ENCODE results near the gene FLNC. TPM values are rescaled to one million over a fixed set of nuclear protein-coding genes. Genes with fewer than 3 reads are reported as not detected.

FLNC gene
- total and polyA plus RNA-seq, 3 donors from 2014 or later, result 8.8 to 21.4 (median 14.4) TPM

DNA sequence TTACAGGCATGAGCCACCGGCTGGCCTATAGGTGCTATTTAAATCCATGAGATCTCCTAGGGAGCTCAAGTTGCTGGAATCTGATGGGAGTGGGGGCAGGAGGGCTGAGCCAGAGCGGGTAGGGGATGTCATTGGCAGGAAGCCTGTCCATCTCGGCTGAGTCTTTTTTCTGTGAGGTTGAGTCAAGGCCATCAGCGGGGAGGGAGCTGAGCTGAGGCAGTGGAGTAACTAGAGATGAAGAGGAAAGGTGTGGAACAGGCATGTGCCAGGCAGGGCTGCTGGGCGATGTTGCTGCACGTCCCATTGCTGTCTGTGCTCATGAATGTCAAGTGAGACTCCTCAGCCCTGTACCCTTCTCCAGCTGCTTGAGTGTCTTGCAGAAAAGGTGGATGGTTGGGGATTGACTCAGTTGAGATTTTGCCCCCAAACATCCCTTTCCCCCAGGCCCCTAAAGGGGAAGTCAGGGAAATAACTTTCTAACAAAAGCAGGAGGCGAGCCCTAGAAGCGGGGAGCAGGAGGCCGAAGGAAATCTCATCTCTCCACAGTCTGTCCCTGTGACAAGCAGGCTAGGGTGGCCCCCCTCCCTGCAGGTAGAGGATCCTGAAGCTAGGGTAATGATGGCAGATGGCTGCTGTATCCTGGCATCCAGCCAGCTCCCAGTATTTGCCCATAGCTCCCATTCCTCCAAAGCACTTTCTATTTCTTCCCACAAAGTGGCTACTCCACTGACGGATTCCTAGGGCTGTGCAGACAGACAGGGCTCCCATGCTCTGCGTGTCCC is 37.8 kb downstream of the FLNC start:
- TF ChIP-seq POLR2A (IDR thresholded peaks at IDR 0.05), result no peak
- no peak for TF ChIP-seq CTCF (IDR thresholded peaks at IDR 0.05)
- H3K4me1 ChIP-seq, result peaks cover 14% of the 10 kb centered on the region
- 68 to 73% methylated on average over 10 to 11 of the region's 11 CpGs for WGBS, 2 donors
- intact Hi-C loops (cut with DNase I; ENCODE audit: low total_unique reads), result no loop called here
- H3K36me3 ChIP-seq (ENCODE audit: low read depth, missing control alignments), result no peaks in the 10 kb centered on the region
- no peak overlapping the region for H3K27ac ChIP-seq
- DNase-seq, result no peak
- H3K4me3 ChIP-seq, result no peak overlapping the region
- H3K9me3 ChIP-seq, result no peaks in the 10 kb centered on the region
- H3K27me3 ChIP-seq, result no peaks in the 10 kb centered on the region

- H3K27ac ChIP-seq, result no peak overlapping the region
- 25 to 45% methylated on average over 10 to 13 of the region's 13 CpGs for WGBS, 2 donors
- DNase-seq, result no peak
- peak overlapping the region in 1 of 2 donors; percentile 61 for H3K4me3 ChIP-seq
- H3K27me3 ChIP-seq, result no peaks in the 10 kb centered on the region
- TF ChIP-seq CTCF (IDR thresholded peaks at IDR 0.05) (no peak), POLR2A (IDR thresholded peaks at IDR 0.05) (no peak)
- H3K36me3 ChIP-seq (ENCODE audit: low read depth, missing control alignments), result no peaks in the 10 kb centered on the region
- intact Hi-C loops (cut with DNase I; ENCODE audit: low total_unique reads), result no loop called here
- H3K9me3 ChIP-seq, result no peaks in the 10 kb centered on the region
- peaks cover 10% of the 10 kb centered on the region for H3K4me1 ChIP-seq
Measured at GRCh38 chr7:128868624-128869137, 38.5 kb downstream of the FLNC start.

DNA sequence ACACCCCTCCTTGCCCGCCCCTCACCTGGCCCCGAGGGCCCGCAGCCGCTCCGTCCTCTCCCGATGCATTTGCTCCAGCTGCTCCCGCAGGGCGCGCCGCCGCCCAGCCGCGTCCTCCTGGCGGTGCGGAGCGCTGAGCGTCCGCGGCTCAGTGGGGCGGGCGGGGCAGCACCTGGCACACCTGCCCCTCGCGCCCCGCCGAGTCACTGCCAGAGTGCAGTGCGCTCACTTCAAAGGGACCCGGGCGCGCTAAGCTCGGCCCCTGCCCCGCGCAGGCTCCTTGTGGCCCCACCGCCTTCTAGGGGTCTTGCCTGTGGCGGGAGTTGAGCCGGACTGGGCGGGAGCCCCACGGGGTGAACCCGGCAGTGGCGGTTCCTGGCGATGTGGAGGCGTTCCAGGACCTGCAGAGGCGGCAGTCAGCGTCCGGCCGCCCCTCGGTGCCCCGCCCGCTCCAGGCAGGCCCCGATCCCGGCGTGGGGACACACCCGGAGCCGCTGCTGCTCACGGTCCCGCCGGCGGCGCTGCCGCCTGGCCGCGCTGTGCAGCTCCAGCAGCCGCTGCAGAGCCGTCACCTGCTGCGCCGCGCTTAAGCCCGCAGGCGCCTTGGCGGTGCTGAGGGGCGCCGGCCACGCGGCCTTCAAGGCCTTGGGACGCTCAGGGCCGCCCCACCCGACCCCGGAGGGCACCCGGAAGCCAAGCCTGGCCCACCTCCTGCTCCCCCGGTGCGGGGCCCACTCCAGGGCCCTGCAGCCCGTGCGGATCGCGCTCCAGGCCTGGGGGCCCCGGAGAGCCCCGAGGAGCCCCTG is 39.1 kb downstream of the FLNC start:
- peak overlapping the region; percentile 43 to 61 for H3K4me3 ChIP-seq
- no peaks in the 10 kb centered on the region for H3K27me3 ChIP-seq
- no peak overlapping the region for H3K27ac ChIP-seq
- intact Hi-C loops (cut with DNase I; ENCODE audit: low total_unique reads), result no loop called here
- no peaks in the 10 kb centered on the region for H3K36me3 ChIP-seq (ENCODE audit: low read depth, missing control alignments)
- peak; percentile 33 for DNase-seq
- H3K4me1 ChIP-seq, result peaks cover 7% of the 10 kb centered on the region
- TF ChIP-seq POLR2A (IDR thresholded peaks at IDR 0.05) (no peak), CTCF (IDR thresholded peaks at IDR 0.05) (no peak)
- 2% methylated on average over 45 of the region's 86 CpGs; no CpG with 5 or more reads in 1 of the 2 donors for WGBS, 2 donors
- H3K9me3 ChIP-seq, result no peaks in the 10 kb centered on the region

DNA sequence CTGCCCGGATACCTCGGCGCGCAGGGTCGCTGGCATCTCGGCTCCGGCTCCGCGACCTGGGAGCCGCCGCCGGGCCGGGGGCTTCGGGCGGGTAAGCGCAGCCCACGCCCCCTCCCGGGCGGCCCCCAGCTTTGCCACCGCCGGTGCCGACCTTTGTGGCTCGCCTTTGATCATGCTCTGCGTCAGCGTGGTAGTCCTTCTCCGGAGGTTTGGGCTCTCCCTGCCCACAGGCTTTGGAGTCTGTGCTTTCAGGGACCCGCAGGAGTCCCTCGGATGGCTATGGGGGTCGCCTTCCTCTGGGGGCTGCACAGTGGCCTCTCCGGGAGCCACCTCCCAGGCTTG is 39.7 kb downstream of the FLNC start:
- Histone ChIP-seq H3K27me3 (no peaks in the 10 kb centered on the region), H3K36me3 (ENCODE audit: low read depth, missing control alignments) (no peaks in the 10 kb centered on the region), H3K27ac (no peak overlapping the region), H3K4me1 (peaks cover 7% of the 10 kb centered on the region), H3K4me3 (peak overlapping the region; percentile 43 to 61), H3K9me3 (no peaks in the 10 kb centered on the region)
- no peak for DNase-seq
- WGBS, 2 donors, result 18 to 22% methylated on average over 3 to 30 of the region's 30 CpGs
- TF ChIP-seq POLR2A (IDR thresholded peaks at IDR 0.05) (no peak), CTCF (IDR thresholded peaks at IDR 0.05) (no peak)
- intact Hi-C loops (cut with DNase I; ENCODE audit: low total_unique reads), result loop anchor here (10.0 kb wide), 1 partner anchor 105 kb away; no protein-coding TSS in a partner anchor

Measured in testis (tissue), 3 donors.